Right lobe of liver (tissue), 6 donors: ENCODE results near the gene KLLN. TPM values are rescaled to one million over a fixed set of nuclear protein-coding genes. Genes with fewer than 3 reads are reported as not detected.
"Not testable (repeated sequence)": the region's sequence is repeated elsewhere in the genome, so short reads cannot be mapped to it uniquely, and the experiment has no call there.

Source experiments
- ATAC-seq, 4 donors: fragments of 200-7000 bp; cut with Tn5 transposase; one replicate each; pipeline ENCODE4 v1.9.1; 2020; ENCODE audit warnings: mild to moderate bottlenecking in 4 of 4, moderate library complexity in 4 of 4
- DNase-seq, 3 donors: peaks; one replicate each; pipeline ENCODE4 v3.0.0-alpha.2; 2020
- H3K27ac ChIP-seq, 3 donors: fragments of 200-600 bp; one replicate each; pipeline ENCODE4 v1.8.0; 2022
- H3K27me3 ChIP-seq, 2 donors: fragments of 200-600 bp; one replicate each; pipeline ENCODE4 v1.8.0; 2022
- H3K36me3 ChIP-seq, 4 donors: fragments of 200-600 bp; sonication (generic) in 1 of 4; one replicate each; pipeline versions ENCODE4 v1.5.1 to v1.8.0; 2017 to 2022; ENCODE audit warnings: control low read depth in 1 of 4
- H3K4me1 ChIP-seq, 4 donors: fragments of 200-600 bp; sonication (generic) in 1 of 4; one replicate each; pipeline versions ENCODE4 v1.5.1 to v1.8.0; 2017 to 2022; ENCODE audit warnings: control low read depth in 1 of 4
- H3K4me3 ChIP-seq, 3 donors: fragments of 200-600 bp; one replicate each; pipeline ENCODE4 v1.8.0; 2022
- H3K9me3 ChIP-seq, 4 donors: fragments of 200-600 bp; sonication (generic) in 1 of 4; one replicate each; pipeline versions ENCODE4 v1.5.1 to v1.8.0; 2017 to 2022; ENCODE audit warnings: control low read depth in 1 of 4
- CTCF ChIP-seq, 4 donors: fragments of 200-600 bp in 3 of 4; fragments of 450-650 bp in 1 of 4; IDR thresholded peaks; one replicate each; pipeline versions ENCODE4 v1.5.1 to v1.8.0; 2016 to 2022; ENCODE audit warnings: antibody characterized with exemption in 4 of 4, mild to moderate bottlenecking in 2 of 4
- POLR2A ChIP-seq: fragments of 450-650 bp; IDR thresholded peaks from one replicate; pipeline ENCODE4 v1.6.1; 2017; ENCODE audit warnings: antibody characterized with exemption, mild to moderate bottlenecking
- WGBS: methylation state at CpG from one replicate; pipeline ENCODE4 v1.1.6; 2018; ENCODE audit warnings: low coverage, low lambda C conversion rate; ENCODE audit not compliant: insufficient coverage; ENCODE audit errors: missing lambda C conversion rate; 5-methylcytosine and 5-hydroxymethylcytosine counted together
- intact Hi-C, 2 donors: fragments of 100-400 bp; cut with DNase I; formaldehyde crosslinking; loops; one replicate each; pipeline versions ENCODE4 v1.11.2 to v1.14.1; 2022
- total RNA-seq, 6 experiments: library from RNA; depleted of rRNA in 2 of 6; stranded (reverse); fragments of >200 nt in 2 of 6; fragmentation: NEBNext Ultra II Directional in 3 of 6; extraction: Animal tissue kit (Norgen Biotek cat#: 25700) in 3 of 6; gene quantifications; one replicate each; pipeline versions ENCODE4 v1.1.0 to v1.2.4, GENCODE V29; 2016 to 2023
- donor health status: DM: no; HTN: yes; CAD: no.
- donor health status: DM: no; HTN: no; CAD: no.
- donor health status: DM: no; HTN: no; CAD: no.
- donor health status: DM: no; HTN: yes; CAD: no.
- donor health status: DM: no; HTN: yes; CAD: no.

KLLN gene
- total RNA-seq, 6 experiments from 2014 or later = 0.24 to 0.53 (median 0.34) TPM; not detected in 1

GRCh38 chr10:87867453-87867852 is 4.1 kb upstream of the KLLN start:
- Histone ChIP-seq H3K27ac (peak overlapping the region; percentile 93 to 98 (median 97)), H3K4me1 (peaks cover 0 to 28% (median 4%) of the 10 kb centered on the region in 4 donors), H3K4me3 (peak overlapping the region; percentile 69 to 86 (median 70)), H3K36me3 (no peaks in the 10 kb centered on the region), H3K9me3 (no peaks in the 10 kb centered on the region), H3K27me3 (no peaks in the 10 kb centered on the region)
- TF ChIP-seq POLR2A (no peak), CTCF (IDR thresholded peaks at IDR 0.05) (no peak)
- no peak for DNase-seq
- intact Hi-C loops = loop anchor here in 1 of 2 donors (10.0 kb wide), 1 partner anchor 247 kb away; no protein-coding TSS in a partner anchor
- no peak for ATAC-seq

- intact Hi-C loops = loop anchor here in 1 of 2 donors (10.0 kb wide), 1 partner anchor 248 kb away; no protein-coding TSS in a partner anchor
- Histone ChIP-seq H3K36me3 (no peaks in the 10 kb centered on the region), H3K27me3 (no peaks in the 10 kb centered on the region), H3K4me3 (peak overlapping the region; percentile 69 to 86 (median 70)), H3K9me3 (no peaks in the 10 kb centered on the region), H3K27ac (peak overlapping the region; percentile 93 to 98 (median 97)), H3K4me1 (peaks cover 0 to 28% (median 4%) of the 10 kb centered on the region in 4 donors)
- TF ChIP-seq CTCF (IDR thresholded peaks at IDR 0.05) (no peak), POLR2A (no peak)
- ATAC-seq (no peak), DNase-seq (no peak)
- 1% methylated on average over 3 of the region's 3 CpGs for WGBS
Measured at GRCh38 chr10:87866412-87866974, 3.2 kb upstream of the KLLN start.

- WGBS = 0% methylated on average over 4 of the region's 4 CpGs
- Histone ChIP-seq H3K4me1 (peaks cover 0 to 30% (median 9%) of the 10 kb centered on the region in 4 donors), H3K27me3 (no peaks in the 10 kb centered on the region), H3K36me3 (no peaks in the 10 kb centered on the region), H3K4me3 (peak overlapping the region; percentile 69 to 86 (median 70)), H3K27ac (peak overlapping the region; percentile 93 to 98 (median 97)), H3K9me3 (no peaks in the 10 kb centered on the region)
- ATAC-seq (no peak), DNase-seq (no peak)
- intact Hi-C loops = loop anchor here in 1 of 2 donors (10.0 kb wide), 1 partner anchor 249 kb away; no protein-coding TSS in a partner anchor
- TF ChIP-seq CTCF (IDR thresholded peaks at IDR 0.05) (no peak), POLR2A (no peak)
Measured at GRCh38 chr10:87865241-87865881, 2.0 kb upstream of the KLLN start.

- peak overlapping the region; percentile 69 to 86 (median 70) for H3K4me3 ChIP-seq
- TF ChIP-seq POLR2A = no peak
- no peak for TF ChIP-seq CTCF (IDR thresholded peaks at IDR 0.05)
- DNase-seq (no peak), ATAC-seq (no peak)
- intact Hi-C loops = loop anchor here in 1 of 2 donors (10.0 kb wide), 1 partner anchor 250 kb away; no protein-coding TSS in a partner anchor
- H3K9me3 ChIP-seq = no peaks in the 10 kb centered on the region
- H3K4me1 ChIP-seq = peaks cover 0 to 24% (median 9%) of the 10 kb centered on the region in 4 donors
- H3K27ac ChIP-seq = peak overlapping the region; percentile 93 to 98 (median 97)
- no peaks in the 10 kb centered on the region for H3K36me3 ChIP-seq
- WGBS = 1% methylated on average over 16 of the region's 16 CpGs
- H3K27me3 ChIP-seq = no peaks in the 10 kb centered on the region
Measured at GRCh38 chr10:87864496-87865059, 1.2 kb upstream of the KLLN start.

- Histone ChIP-seq H3K4me3 (peak overlapping the region; percentile 69 to 86 (median 70)), H3K4me1 (peaks cover 0 to 19% (median 8%) of the 10 kb centered on the region in 4 donors), H3K27ac (peak overlapping the region; percentile 93 to 98 (median 97))
- H3K27me3 ChIP-seq, ATAC-seq, H3K36me3 ChIP-seq, H3K9me3 ChIP-seq: not testable (repeated sequence)
- peak in 2 of 3 donors; percentile 51 to 63 for DNase-seq
- intact Hi-C loops = loop anchor here in 1 of 2 donors (10.0 kb wide), 1 partner anchor 251 kb away; no protein-coding TSS in a partner anchor
- 1% methylated on average over 6 of the region's 47 CpGs for WGBS
Measured at GRCh38 chr10:87863951-87864495, 690 bp upstream of the KLLN start.
